Embryonic facial prominence (tissue), 1 donor: Measurements from ENCODE around the gene NPC2.

Experiments used
- DNase-seq: peaks from one replicate; pipeline ENCODE4 v3.0.0-alpha.2; 2016; ENCODE audit errors: extremely low spot score

The NPC2 gene

DNA sequence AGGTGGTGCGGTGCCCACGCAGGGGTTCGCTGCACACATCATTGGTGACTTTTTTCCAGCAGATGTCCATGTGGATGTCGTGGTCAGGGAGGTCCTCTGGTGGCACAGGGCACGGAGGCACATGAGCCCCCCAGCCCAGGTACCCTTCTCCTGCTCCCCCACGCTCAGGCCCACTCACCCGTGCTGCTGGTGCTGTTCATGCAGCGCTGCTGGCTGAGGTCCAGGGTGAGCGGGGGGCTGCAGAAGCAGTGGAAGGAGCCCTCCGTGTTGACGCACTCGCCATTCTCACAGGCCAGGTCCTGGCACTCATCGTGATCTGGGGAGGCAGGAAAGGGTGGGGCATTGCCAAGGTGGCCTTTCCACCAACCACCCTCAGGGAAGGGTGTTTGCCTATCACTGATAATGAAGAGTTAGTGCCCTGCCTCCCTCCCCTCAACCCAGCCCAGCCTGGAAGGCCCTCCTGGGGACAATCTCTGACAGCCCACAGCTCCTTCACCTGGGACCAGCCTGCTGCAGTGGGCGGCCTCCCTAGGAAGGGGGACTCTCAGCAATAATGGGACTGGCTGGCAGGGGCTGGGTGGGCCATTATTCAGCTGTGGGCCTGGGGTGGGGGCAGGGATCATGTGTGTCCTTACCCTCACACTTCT is 10.3 kb upstream of the NPC2 start:
- no peak for DNase-seq

DNA sequence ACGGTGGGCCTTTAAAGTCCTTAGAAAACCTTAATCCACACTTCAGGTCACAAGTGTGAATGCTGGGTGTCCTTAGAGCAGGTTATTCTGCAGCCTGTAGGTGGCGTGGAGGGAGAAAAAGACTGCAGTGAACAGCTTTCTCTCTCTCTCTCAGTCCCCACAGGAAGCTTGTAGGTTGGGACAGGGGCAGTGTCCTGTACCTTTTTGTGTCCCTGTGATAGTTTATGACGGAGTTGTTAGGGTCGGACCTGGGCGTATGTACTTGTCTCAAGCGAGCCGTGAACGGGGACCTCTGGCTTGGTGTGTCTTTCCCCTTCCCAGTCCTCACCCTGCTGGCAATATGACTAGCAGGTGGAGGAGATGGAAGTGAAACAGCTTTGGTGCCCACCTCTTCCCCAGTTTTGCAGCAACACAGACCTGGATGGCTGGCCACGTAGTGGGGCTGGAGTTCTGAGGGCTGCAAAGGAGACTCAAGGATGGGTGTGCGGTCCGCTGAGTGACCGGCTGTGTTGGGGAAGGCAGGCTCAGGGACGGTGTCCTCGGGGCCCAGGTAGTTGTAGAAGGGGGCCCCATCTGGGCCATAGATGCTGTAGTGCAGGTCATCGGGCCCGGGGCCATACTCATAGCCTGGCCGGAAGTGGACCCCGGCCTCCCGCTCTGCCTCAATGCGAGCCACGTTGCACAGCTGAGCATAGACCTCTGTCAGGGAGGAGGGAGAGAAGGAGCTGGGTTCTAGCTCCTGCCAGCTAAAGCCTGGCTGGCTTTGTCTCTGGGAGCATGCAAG is 9.3 kb upstream of the NPC2 start:
- DNase-seq = no peak

GRCh38 chr14:74501691-74502090 is 8.6 kb upstream of the NPC2 start:
- DNase-seq = no peak

DNA sequence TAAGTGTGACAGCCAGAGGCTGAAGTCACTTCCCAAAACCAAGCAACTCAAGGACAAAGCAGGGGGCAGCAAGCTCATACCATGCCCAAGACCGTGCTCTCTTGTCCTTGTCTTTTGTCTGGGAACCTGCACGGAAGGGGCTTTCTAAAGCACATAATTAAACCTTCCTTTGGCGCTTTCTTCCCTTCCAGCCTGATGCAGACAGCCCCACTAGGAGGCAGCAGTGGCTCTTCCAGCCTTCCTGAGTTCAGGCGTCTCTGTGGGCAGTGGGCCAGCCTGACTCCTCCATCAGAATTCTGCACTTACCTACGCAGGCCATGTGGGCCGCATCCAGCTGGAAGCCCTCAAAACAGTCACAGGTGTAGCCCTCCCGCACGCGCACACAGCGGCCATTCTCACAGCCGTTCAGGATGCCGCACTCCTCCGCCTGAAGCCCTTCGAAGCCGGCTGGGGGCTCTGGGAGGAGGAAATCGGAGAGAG is 8.1 kb upstream of the NPC2 start:
- peak; percentile 60 for DNase-seq

DNA sequence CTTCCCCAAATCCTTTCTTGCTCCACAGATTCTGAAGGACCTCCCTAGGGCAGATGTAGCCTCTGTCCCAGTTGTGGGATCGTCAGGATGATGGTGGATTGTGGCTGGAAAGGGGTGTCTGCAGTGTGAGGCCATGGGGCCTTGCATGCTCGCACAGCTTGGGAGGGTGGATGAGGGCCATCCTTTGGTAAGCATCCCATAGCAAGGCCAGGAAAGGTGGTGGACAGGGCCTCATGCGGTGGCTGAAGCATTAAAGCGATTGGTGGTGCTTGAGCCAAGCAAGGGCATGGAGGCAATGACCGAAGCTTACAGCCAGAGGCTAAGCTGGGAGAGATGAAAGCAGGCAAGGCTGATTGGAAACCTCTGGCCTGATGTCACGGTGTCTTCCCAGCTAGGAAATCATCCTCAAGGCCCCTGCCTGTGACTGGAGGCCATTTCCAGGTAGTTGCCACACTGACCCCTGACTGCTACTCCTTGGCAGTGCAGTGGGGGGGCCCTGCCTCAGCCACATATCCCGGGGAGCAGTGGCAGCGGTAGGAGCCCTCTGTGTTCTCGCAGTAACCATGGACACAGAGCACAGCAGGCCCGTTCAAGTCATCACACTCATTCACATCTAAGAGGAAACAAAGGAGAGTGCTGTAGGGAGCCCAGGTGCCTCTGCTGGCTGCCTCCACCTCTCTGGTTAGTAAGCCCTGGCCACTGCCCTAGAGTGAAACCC is 7.5 kb upstream of the NPC2 start:
- no peak for DNase-seq

DNA sequence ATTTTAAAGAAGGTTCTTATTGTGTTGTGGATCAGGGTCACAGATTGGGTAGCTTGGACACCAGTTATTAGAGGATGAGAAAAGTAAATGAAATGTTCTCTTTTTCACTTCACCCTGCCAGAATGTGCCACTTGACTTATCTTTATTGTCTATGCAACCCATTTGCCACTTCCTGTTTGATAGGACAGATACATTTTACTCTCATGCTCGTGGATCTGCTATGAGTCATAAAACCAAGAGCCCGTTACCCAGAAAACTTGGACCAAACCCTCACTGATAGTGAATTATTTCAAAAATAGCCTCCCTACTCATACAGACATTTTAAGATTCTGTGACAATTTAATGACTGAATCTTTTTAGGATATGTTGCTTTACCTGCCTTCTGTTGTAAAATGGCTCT is 2.3 kb upstream of the NPC2 start:
- no peak for DNase-seq

DNA sequence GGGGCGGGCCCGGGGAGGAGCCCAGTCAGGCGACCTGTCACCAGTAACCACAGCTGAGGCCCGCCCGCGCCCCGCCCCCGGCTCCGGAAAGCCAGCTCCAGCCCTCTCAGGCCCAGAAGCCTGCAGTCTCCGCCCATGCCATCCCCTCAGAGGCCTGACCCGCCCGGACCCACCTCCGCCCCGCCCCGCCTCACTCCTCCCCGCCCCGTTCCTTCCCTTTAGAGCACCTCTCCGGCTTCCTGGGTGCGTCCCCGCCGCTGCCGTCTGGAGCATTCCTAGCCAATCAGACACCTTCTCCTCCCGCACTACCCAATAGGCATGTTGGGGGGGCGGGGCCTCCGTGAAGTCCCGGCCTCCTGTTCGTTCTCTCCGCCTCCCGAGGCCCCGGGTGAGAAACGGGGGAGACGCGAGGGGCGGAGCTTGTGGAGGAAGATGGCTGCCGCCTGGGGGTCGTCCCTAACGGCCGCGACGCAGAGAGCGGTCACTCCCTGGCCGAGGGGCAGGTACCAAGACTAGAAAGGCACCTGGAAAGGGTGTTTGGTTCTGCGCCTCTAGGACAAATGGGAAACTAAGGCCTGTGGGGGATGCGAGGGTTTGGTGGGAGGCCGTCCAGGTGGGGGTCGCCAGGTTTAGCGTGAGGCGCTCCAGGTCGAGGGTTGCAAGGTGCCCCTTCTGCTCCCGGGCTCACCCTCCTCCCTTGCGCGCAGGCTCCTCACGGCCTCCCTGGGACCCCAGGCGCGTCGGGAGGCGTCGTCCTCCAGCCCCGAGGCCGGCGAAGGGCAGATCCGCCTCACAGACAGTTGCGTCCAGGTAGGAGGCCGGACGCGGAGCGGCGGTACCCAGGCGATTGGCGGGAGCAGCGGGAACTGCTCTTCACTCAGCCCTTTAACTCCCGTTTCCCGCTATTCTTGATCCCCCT is 497 bp upstream of the NPC2 start, which contains the start of gene ISCA2:
ISCA2 (plus strand) TSS at position 423 of the 919 bp plus-strand sequence; CDS start at position 433, 10 bp downstream.
- peak; percentile 97 for DNase-seq

GRCh38 chr14:74491956-74492775 is 939 bp downstream of the NPC2 start:
- no peak for DNase-seq

GRCh38 chr14:74490486-74490885 is 2.6 kb downstream of the NPC2 start:
- DNase-seq = no peak

DNA sequence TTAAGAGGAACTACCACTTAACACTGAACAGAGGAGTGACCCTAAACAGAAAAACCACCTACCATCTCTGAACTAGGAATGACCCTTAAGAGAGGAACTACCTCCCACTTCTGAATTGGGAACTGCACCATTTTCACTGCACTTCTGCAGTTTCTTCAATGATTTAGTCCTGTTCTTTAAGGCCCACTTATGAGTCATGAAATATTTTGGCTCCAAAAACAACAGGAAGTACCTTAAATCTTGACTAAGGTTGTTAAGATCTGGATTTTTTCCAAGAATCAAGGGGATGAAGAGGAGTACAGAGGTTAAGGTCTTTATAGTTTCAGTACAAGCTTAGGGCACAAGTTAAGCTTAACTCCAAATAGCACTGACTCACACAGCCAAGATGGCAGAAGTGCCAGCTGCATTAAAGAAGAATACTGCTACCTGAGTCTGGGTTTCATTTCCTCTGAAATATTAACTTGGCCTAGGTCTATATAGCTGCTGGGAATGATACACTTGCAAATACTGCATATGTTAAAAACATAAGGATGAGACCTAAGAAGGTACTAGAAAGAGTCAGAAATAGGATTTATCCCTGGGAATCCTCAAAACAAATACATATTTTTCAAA is 4.2 kb downstream of the NPC2 start:
- DNase-seq = no peak

DNA sequence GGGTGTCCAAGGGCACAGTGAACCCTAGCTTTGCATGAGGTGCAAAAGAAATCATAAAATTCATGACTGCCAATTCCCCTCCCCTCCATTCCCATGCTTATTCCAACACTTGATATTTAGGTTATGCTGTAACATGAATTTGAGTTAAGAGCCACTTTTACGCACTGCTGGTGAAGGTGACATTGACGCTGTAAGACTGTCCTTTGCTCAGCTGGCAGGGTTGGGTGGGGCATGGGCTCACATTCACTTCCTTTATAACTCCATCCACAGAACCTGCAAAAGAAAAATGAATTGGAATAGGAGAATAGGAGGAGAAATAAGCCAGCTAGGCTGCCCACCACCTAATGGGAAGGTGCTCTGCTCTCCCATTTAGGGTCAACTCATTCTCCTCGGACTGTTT is 6.9 kb downstream of the NPC2 start:
- no peak for DNase-seq

DNA sequence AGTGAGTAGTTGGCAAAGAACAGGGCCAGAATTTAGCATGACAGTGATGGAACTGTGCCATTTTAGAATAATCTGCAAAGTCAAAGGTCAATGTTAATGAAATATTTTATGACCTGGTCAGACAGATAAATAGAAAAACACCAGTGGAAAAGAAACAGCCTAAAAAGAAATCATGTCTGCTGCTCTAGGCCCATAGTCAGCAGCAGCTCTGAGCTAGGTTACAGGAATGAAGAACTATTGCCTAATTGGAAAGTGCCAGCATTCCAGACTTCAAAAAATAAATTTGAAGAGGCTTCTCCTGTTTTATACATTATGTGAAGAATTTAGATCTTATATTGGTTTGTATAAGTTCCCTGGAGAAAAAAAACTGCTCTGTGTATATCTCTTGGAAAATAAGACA is 9.8 kb downstream of the NPC2 start:
- DNase-seq = no peak

GRCh38 chr14:74482571-74482970 is 10.5 kb downstream of the NPC2 start:
- DNase-seq = no peak

DNA sequence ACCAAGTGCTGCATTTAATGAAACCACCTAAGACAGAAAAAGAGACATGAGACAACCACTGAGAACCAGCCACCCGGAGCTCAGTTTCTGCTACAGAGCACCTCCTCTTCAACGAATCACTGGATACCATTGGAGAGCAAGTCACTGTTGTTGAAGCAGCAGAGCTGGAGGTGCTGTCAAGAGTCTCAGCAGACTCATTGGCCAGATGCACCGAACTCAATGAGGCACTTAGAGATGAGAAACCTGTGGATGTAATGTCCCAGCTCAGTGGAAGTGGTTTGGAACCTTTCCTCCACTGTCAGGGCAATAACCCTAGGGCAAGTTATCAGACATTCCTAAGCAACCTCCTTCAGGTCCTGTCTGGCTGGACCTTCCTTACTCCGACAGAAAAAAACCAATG is 13.1 kb downstream of the NPC2 start:
- DNase-seq = no peak

- no peak for DNase-seq
These were observed 14.0 kb downstream of the NPC2 start for GRCh38 chr14:74478996-74479635.

DNA sequence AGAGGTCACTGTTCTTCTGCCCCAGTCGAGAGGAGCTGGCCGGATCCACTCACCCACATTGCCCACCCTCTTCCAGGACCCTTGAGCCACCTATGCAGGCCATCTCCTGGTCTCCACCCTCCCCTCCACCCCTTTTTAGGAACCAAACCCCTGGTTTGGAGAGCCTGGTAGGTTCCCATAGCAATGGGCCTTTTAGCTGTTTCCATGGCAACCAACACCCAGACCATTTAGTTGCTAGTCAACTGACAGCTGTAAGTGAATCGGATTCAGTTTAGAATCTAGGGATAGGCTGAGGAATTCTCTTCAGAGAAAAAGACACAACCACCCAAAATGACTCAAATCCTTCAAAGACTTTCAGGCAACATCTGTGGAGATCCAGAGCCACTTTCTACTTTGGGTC is 16.5 kb downstream of the NPC2 start:
- no peak for DNase-seq

GRCh38 chr14:74476107-74476506 is 17.0 kb downstream of the NPC2 start:
- DNase-seq = no peak

DNA sequence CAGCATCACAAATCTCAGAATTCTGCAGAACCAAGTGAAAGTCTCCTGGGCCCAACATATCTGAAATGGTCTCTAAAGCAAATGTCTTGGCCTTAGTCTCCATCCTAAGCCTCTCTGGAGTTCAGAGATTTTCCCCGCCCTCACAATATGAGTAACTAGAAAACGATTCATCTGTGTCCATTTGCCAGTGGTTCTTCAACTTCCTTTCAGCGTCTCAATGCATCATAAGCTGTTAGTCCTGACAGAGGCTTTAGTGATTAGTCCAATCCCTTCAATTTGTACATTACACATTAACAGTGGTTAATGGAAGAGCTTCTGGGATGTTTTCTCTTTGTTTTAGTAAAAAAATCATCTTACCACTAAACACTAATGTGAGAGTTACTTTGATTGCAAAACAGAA is 17.4 kb downstream of the NPC2 start:
- DNase-seq = no peak

DNA sequence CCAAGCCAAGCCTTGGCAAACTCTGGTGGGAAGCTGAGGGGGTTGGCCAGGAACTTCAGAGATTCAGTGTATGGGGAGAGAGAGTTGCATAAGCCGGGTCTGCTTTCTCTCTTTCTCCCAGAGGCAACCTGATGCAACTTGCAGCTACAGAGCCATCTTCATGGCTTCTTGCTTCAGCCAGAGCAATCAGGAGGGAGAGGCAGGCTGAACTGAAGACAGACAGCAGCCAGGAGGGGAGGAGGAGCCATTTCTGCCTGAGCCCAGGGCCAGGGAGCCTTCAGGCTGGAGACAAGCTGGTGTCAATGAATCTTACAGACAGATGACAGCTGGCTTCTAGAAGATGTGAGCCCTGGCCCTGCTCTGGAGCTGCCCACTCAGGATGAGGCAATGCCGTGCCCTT is 18.7 kb downstream of the NPC2 start:
- DNase-seq = no peak

DNA sequence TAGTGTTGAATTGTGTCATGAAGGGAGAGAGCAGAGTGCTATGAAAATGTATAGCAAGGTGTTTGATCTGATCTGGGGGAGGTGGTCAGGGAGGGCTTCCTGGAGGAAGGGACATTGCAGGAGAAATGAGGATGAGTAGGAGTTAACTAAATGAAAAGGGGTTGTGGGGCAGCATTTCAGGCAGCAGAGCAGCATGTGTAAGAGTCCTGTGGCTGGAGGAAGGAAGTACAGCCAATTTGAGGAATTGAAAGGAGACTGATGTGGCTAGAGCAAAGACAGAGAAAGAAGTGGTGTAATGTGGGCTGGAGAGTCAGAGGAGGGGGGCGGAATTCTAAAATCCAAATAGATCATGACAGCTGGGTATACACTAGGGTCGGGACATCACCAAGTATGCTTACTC is 20.5 kb downstream of the NPC2 start:
- DNase-seq = no peak
